HEK293 (cell line): Measurements from ENCODE around the gene TBC1D22A.

Experiments used
- CTCF ChIP-seq: fragments of 450-650 bp; formaldehyde crosslinking; IDR thresholded peaks from 2 replicates; pipeline ENCODE4 v1.5.1; 2016; ENCODE audit warnings: missing biosample characterization, missing genetic modification characterization
- KLF9 ChIP-seq: fragments of 450-650 bp; formaldehyde crosslinking; IDR thresholded peaks from 2 replicates; pipeline ENCODE4 v1.5.1; 2016; ENCODE audit warnings: missing biosample characterization, missing genetic modification characterization, low read depth
- RBAK ChIP-seq: fragments of 450-650 bp; formaldehyde crosslinking; IDR thresholded peaks from 2 replicates; pipeline ENCODE4 v1.5.1; 2016; ENCODE audit warnings: missing biosample characterization, missing genetic modification characterization
- REST ChIP-seq: fragments of 450-650 bp; formaldehyde crosslinking; IDR thresholded peaks from 2 replicates; pipeline ENCODE4 v1.5.1; 2016; ENCODE audit warnings: missing biosample characterization, missing genetic modification characterization
- TRIM28 ChIP-seq: IDR thresholded peaks from 2 replicates; pipeline ENCODE4 v1.6.1; 2011; ENCODE audit warnings: low read length, control low read depth, borderline replicate concordance
- YY2 ChIP-seq: fragments of 450-650 bp; formaldehyde crosslinking; IDR thresholded peaks from 2 replicates; pipeline ENCODE4 v1.5.1; 2016; ENCODE audit warnings: missing biosample characterization, missing genetic modification characterization
- ZEB2 ChIP-seq: fragments of 450-650 bp; formaldehyde crosslinking; IDR thresholded peaks from 2 replicates; pipeline ENCODE4 v1.5.1; 2016; ENCODE audit warnings: missing biosample characterization, missing genetic modification characterization
- ZNF23 ChIP-seq: fragments of 450-650 bp; formaldehyde crosslinking; IDR thresholded peaks from 2 replicates; pipeline ENCODE4 v1.5.1; 2016; ENCODE audit warnings: missing biosample characterization, missing genetic modification characterization, borderline replicate concordance
- ZNF530 ChIP-seq: fragments of 450-650 bp; formaldehyde crosslinking; IDR thresholded peaks from 2 replicates; pipeline ENCODE4 v1.5.1; 2016; ENCODE audit warnings: low read depth, missing biosample characterization, missing genetic modification characterization
- ZNF776 ChIP-seq: fragments of 450-650 bp; formaldehyde crosslinking; IDR thresholded peaks from 2 replicates; pipeline ENCODE4 v1.5.0; 2017; ENCODE audit warnings: missing biosample characterization, missing genetic modification characterization, borderline replicate concordance

DNA sequence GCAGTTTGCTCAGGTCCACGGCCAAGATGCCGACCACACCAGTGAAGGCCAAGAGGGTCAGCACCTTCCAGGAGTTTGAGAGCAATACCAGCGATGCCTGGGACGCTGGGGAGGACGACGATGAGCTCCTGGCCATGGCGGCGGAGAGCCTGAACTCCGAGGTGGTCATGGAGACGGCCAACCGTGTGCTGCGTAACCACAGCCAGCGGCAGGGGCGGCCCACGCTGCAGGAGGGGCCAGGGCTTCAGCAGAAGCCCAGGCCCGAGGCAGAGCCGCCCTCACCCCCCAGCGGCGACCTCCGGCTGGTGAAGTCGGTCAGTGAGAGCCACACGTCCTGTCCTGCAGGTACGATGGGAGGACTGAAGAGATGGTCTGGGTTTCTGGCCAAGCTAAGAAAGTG lies 31.0 kb downstream of the TBC1D22A start:
- TF ChIP-seq ZNF776 (tag by site-specific recombination): no peak
- TF ChIP-seq YY2 (tag by site-specific recombination): no peak
- TF ChIP-seq CTCF (tag by site-specific recombination): no peak
- no peak for TF ChIP-seq ZEB2 (tag by site-specific recombination)
- TF ChIP-seq REST: no peak
- TF ChIP-seq KLF9 (tag by site-specific recombination): no peak
- no peak for TF ChIP-seq TRIM28
- no peak for TF ChIP-seq RBAK (tag by site-specific recombination)
- TF ChIP-seq ZNF530 (tag by site-specific recombination): no peak
- TF ChIP-seq ZNF23 (tag by site-specific recombination): no peak
